ENCODE measurements around the gene ATP5PB.

The ATP5PB gene

DNA sequence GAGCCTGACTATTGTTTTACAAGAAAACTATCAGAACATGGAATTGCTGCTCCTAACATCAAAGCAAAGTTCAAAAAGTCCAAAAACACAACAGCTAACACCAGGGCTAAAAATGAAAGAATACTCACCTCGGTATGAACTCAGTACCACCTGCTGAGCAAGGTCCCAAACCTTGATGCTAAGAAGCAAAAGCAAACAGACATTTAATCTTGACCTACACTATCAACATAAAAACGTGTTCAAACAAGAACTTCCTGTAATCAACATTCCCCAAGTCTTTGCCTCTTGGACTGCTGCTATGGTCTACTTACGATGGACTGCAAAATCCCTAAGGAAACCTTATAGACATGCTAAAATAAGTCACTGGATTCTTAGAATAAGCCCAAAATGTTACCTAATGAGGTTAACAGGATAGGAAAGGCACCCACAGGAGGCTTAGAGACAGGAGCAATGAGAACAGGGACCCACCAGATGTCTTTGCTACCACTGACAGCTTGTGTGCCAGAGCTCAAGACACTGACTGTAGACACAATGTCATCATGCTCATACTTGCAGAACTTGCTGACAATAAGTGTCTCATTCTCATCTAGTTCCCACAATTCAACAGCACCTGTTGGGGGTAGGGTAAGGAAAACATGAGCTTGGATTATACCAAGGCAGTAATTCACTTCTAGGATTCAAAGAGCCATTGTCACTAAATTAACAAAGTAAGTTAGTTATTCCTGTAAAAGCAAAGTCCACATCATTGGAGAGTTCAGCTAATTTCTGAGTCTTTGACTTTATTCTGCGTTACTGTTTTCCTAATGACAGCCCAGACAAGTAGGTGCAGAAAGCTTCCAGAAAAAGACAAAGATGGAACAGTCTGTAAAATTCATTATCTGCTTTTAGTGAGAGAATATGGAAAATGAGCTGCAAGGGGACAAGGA lies 2.0 kb upstream of the ATP5PB start:
- DNase-seq (ENCODE audit: low spot score) = no peak

- DNase-seq (ENCODE audit: low spot score) = peak; percentile 25
Measured at GRCh38 chr1:111448482-111448917, 764 bp upstream of the ATP5PB start.

DNA sequence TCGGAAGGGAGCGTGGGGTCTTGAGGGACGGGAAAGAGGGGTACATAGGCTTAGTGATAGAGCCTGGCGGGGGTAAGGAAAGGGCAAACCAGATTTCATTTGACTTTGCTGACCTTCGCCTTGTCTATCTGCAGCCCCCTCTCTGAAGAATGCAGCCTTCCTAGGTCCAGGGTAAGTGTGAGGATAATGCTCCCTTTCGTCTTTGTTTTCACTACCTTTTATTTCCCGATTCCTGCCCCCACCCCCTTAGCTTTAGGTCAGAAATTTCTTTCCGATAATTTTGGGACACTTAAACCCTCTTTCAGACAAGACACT lies 396 bp downstream of the ATP5PB start:
- DNase-seq (ENCODE audit: low spot score) = no peak

DNA sequence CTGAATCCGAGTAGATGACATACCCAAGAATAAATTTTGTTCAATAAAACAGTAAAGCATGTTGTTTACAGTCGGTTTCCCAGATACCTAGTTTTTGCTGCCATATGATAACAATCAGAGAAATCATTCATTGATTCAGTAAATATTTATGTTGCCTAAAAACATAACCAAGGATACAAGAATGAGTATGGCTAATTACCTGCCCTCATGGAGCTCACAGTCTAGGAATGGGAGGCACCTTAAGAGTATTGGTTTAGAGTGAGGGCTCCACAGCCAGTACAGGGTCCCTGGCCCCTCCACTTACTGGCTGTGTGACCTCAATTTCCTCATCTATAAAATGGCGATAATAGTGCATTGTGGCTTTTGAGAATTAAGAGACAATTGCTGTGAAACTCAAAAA lies 921 bp downstream of the ATP5PB start:
- DNase-seq (ENCODE audit: low spot score) = no peak

DNA sequence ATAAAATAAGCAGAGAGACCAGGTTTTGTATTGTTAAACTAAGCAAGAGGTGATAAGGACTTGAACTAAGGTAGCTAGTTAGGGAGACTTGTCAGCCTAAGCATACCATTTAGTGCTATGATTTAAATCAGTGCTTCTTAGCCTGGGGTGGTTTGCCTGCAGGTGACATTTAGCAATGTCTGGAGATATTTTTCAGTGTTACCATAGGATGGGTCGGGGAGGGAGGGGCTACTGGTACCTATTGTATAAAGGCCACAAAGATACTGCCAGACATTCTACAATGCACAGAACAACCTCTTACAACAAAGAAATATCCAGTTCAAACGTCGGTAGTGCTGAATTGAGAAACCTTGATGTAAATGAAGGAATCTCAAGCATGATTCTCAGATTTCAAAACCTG lies 3.3 kb downstream of the ATP5PB start:
- no peak for DNase-seq (ENCODE audit: low spot score)

GRCh38 chr1:111453706-111454105 lies 4.4 kb downstream of the ATP5PB start:
- DNase-seq (ENCODE audit: low spot score) = no peak

DNA sequence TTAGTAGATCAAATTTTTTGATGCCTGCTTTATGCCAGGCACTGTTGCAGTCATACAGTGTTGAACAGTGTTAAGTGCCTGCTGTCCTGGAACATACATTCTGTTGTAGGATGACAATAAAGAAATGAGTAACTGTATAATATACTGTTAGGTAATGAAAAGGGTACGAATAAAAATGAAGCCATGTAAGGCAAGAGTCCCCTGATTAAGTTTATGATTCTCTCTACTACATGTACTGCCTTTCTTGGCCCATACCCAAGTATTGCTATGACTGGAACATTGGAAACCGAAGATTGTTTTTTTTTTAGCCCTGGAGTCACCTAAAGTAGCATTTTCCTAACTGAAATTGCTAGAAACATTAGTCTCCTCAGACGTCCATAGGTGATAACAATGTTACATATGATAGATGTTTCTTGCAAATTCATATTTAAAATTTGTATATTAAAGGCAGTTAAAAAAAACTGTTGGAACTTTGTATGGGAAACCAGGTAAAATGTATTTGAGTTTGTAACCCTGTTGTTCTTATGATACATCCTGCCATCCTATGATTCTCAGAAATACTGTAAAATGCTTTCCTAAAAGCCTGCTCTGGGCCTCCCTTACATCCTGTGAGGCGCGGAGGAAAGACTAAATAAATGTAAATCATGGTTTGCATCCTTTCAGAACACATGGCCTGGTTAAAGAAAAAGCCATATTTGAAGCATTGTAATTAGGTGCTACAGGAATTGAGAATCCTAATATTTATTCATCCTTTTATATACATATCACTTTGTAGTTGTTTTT lies 5.8 kb downstream of the ATP5PB start:
- no peak for DNase-seq (ENCODE audit: low spot score)

DNA sequence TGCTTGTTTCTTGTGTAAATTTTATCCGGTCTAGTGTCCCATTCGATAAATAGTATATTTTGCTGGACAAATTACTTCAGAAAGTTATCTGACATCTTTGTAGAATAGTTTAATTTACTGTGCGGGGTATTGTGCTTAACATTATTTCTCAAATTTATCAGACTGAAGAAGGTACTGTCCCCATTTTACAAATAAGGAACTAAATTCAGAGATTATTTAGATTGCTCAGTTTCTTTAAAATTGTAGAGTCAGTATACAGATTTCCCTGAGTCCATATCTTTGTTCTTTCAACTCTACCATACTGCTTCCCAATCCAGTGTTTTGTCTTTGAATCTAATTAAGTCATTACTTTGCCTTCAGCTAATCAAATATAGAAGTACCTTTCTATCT lies 6.4 kb downstream of the ATP5PB start:
- DNase-seq (ENCODE audit: low spot score) = no peak

DNA sequence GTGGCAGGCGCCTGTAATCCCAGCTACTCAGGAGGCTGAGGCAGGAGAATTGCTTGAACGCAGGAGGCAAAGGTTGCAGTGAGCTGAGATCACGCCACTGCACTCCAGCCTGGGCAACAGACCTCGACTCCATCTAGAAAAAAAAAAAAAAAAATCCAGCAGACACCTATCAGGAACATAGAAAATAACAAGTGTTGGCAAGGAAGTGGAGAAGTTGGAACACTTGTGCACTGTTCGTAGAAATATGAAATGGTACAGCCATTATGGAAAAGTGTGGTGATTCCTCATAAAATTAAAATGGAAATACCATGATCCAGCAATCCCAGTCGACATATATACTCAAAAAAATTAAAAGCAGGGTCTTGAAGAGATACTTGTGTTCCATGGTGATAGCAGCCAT lies 12.5 kb downstream of the ATP5PB start:
- no peak for DNase-seq (ENCODE audit: low spot score)

GRCh38 chr1:111462370-111463028 lies 13.2 kb downstream of the ATP5PB start:
- no peak for DNase-seq (ENCODE audit: low spot score)

GRCh38 chr1:111463029-111463683 lies 13.9 kb downstream of the ATP5PB start:
- DNase-seq (ENCODE audit: low spot score) = no peak

DNA sequence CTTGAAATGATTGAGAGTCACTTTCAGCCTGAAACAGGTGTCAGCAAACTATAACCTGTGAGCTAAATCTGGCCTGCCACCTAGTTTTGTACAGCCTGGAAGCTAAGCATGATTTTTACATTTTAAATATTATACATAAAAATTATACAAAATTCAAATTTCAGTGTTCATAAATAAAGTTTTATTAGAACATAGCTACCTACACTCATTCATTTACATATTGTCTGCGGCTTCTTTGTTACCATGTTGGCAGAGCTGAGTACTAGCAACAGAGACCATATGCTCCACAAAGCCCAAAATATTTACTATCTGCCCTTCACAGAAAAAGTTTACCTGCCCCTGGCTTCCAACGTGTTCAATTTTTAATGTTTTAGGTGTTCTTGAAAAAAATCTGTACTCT lies 16.5 kb downstream of the ATP5PB start:
- no peak for DNase-seq (ENCODE audit: low spot score)

GRCh38 chr1:111466480-111466879 lies 17.2 kb downstream of the ATP5PB start:
- DNase-seq (ENCODE audit: low spot score) = no peak

DNA sequence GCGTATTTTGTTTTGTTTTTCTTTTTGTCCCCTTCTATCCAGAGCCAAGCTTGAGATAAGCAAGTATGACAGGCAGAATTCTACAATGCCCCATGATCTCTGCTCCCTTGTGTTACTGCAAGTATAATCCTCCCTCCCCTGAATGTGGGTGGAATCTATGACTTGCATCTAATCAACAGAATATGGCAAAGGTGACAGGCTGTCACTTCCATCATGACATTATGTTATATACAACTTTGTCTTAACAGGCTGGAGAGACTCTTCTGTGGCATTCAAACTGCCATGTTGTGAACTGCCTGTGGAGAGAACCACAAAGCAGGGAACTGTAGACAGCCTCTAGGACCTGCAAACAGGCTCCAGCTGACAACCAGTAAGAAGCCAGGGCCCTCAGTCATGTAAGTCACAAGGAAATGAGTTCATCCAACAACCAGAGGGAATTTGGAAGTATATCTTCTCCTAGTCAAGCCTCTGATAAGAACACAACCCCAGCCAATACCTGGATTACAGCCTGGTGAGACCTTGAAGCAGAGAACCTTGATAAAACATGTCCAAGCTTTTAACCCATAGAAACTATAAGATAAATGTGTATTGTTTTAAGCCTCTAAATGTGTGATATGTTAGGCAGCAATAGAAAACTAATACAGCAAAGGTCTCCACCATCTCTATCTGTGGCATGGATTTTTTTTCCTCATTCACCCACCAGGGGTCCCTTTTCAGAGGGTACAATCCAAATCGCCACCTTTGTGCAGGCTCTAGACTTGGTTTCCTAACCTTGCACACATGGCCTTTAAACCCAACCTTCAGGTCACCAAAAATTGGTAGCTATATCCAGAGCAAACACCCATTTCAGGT lies 18.8 kb downstream of the ATP5PB start:
- DNase-seq (ENCODE audit: low spot score) = no peak

DNA sequence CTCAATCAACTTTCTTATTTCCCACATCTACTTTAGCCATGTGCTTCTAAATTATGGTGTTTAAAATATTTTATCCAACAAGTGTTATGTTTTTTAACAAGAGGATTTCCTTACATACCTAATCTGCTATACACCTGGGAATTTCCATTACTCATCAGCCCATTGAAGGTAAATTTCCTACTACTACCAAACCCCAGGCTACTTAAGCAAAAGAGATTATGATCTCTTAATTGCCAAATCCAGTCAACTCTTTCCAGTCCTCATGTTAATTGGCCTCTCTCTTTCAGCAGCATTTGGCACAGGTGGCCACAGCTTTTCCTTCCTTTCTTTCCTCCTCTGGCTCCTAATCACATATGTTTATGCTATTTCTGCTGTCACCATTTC lies 19.4 kb downstream of the ATP5PB start:
- no peak for DNase-seq (ENCODE audit: low spot score)

GRCh38 chr1:111469539-111469938 lies 20.3 kb downstream of the ATP5PB start:
- DNase-seq (ENCODE audit: low spot score) = no peak

DNA sequence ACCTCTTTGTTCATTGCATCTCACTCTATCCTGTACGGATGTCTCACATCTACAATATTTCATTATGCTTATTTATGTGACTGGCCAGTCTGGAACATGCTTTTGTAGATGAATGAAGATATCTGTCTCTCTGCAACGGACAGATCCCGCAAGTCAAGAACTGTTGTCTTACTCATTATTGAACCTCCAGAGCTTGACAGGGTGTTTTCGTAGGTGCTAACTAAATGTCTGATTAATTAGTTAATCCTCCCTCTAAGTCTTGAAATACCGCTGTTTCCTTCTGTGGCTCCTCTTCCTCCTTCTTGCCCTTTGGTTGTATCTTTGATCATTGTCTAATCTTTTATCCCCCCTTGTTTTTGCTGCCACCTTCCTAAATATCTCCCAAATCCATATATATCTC lies 21.3 kb downstream of the ATP5PB start:
- DNase-seq (ENCODE audit: low spot score) = no peak

DNA sequence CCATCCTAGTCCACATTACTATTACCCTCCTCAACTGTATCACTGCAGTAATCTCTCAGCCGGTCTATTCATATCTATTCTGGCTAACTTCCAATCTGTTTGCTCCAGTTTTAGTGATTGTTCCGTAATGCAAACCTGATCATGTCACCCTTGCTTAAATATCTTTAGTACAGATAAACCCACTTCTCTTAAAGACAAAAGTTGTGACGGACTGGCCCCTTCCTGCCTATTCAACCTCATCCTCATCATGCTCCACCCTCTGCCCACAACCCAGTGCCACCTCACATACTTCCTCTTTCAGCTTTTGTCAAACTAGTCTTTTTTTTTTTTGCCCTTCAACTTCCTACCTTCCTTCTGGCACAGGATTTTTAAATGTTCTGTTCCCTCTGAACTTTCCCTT lies 21.7 kb downstream of the ATP5PB start:
- DNase-seq (ENCODE audit: low spot score) = peak; percentile 54

DNA sequence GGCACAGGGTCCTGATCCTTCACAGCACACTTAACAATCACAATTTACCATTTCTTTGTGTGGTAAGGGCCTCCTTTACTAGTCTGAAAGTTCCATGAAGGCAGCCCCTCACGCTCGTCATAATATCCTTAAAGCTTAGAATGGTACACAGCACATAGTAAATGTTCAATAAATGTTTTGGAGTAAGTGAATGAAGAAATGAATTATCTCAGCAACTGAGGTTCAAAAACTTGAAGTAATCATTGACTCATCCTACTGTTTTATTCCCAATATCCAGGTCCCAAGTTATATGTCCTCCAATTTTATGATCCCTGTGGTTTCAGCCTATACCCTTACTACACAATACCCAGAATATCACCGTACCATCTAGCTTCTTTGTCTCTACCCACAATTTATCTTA lies 22.3 kb downstream of the ATP5PB start:
- DNase-seq (ENCODE audit: low spot score) = no peak

DNA sequence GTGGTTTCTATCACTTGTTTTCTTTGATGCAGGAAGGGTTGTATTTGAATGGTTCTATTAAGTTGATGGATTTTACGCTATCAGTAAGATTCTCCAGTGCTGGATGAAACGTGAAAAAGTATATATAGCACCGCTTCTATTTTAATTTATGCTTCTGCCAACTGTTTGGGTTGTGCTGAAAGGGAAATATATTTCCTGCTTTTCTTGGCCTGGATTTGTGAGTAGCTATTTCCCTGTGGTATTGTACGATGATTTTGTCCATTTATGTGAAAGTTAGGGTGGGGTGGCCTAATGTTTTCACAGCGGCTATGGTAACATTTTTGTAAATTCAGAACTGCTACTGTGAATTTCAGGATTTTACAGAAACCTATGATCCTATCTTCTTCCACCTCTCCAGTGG lies 24.8 kb downstream of the ATP5PB start:
- no peak for DNase-seq (ENCODE audit: low spot score)

GRCh38 chr1:111474521-111474920 lies 25.3 kb downstream of the ATP5PB start:
- DNase-seq (ENCODE audit: low spot score) = no peak
